Transverse colon (tissue), 4 donors: ENCODE measurements around the gene MGAT5. TPM values are rescaled to one million over a fixed set of nuclear protein-coding genes. Genes with fewer than 3 reads are reported as not detected.

Source experiments
- DNase-seq: peaks from one replicate; pipeline ENCODE4 v3.0.0-alpha.2; 2019
- H3K27ac ChIP-seq, 4 donors: fragments of 200-600 bp; sonication (generic); 2 replicates each; pipeline ENCODE4 v1.5.1; 2016 to 2018; ENCODE audit warnings: inconsistent platforms in 4 of 4
- H3K27me3 ChIP-seq: fragments of 200-600 bp; sonication (generic); 2 replicates; pipeline ENCODE4 v1.5.1; 2017; ENCODE audit warnings: inconsistent platforms
- H3K36me3 ChIP-seq, 4 donors: fragments of 200-600 bp; sonication (generic); 2 replicates each; pipeline ENCODE4 v1.5.1; 2017 to 2019; ENCODE audit warnings: inconsistent platforms in 4 of 4
- H3K4me1 ChIP-seq, 4 donors: fragments of 200-600 bp; sonication (generic); 2 replicates each; pipeline ENCODE4 v1.5.1; 2017 to 2020; ENCODE audit warnings: inconsistent platforms in 4 of 4
- H3K4me3 ChIP-seq, 4 donors: fragments of 200-600 bp; sonication (generic); 1 replicate in 1 of 4; 2 replicates in 3 of 4; pipeline versions ENCODE4 v1.5.1 to v1.6.1; 2017 to 2019; ENCODE audit warnings: inconsistent platforms in 4 of 4
- H3K9me3 ChIP-seq, 2 donors: fragments of 200-600 bp; sonication (generic); 2 replicates each; pipeline ENCODE4 v1.5.1; 2017 to 2019; ENCODE audit warnings: inconsistent platforms in 2 of 2
- EP300 ChIP-seq: sonication (generic); formaldehyde crosslinking; IDR thresholded peaks from one replicate; pipeline ENCODE4 v1.6.1; 2017; ENCODE audit warnings: antibody characterized with exemption, low read depth
- POLR2A ChIP-seq: fragments of 450-650 bp; IDR thresholded peaks from one replicate; pipeline ENCODE4 v1.6.1; 2016; ENCODE audit warnings: antibody characterized with exemption, mild to moderate bottlenecking, moderate library complexity
- POLR2AphosphoS5 ChIP-seq, 3 donors: sonication (generic); formaldehyde crosslinking; IDR thresholded peaks; one replicate each; pipeline ENCODE4 v1.6.1; 2016; ENCODE audit warnings: antibody characterized with exemption in 3 of 3
- WGBS, 2 donors: methylation state at CpG; one replicate each; pipeline ENCODE4 v1.1.5; 2018; ENCODE audit warnings: low coverage in 1 of 2; 5-methylcytosine and 5-hydroxymethylcytosine counted together
- in situ Hi-C, 4 donors: fragments of 200-750 bp; cut with MboI; loops; one replicate each; pipeline versions ENCODE4 v1.15.0 to v1.15.1; 2017; ENCODE audit warnings: low sequenced_read_pairs in 3 of 4, low pct_ligation_motif_present in 1 of 4, low pct_unique_long_range_greater_than_20kb in 1 of 4
- intact Hi-C: fragments of 100-400 bp; cut with DNase I; formaldehyde crosslinking; loops from one replicate; pipeline ENCODE4 v1.15.1; 2023; ENCODE audit warnings: low total_unique reads
- total RNA-seq, 4 donors: library from RNA; depleted of rRNA; stranded (reverse); fragments of >200 nt; gene quantifications; one replicate each; pipeline ENCODE4 v1.1.0, GENCODE V29; 2016
- TF ChIP-seq, protein P1 (sequence below), 5 experiments: fragments of 200-600 bp in 3 of 5; fragments of 450-650 bp in 2 of 5; sonication (generic) in 3 of 5; IDR thresholded peaks; 1 replicate in 2 of 5; 2 replicates in 3 of 5; pipeline ENCODE4 v1.5.1; 2016 to 2017; ENCODE audit warnings: antibody characterized with exemption in 5 of 5, inconsistent platforms in 3 of 5, mild to moderate bottlenecking in 2 of 5, moderate library complexity in 1 of 5

MGAT5 gene
- total RNA-seq, 4 donors from 2014 or later, result 23.6 to 67.6 (median 55.2) TPM

DNA sequence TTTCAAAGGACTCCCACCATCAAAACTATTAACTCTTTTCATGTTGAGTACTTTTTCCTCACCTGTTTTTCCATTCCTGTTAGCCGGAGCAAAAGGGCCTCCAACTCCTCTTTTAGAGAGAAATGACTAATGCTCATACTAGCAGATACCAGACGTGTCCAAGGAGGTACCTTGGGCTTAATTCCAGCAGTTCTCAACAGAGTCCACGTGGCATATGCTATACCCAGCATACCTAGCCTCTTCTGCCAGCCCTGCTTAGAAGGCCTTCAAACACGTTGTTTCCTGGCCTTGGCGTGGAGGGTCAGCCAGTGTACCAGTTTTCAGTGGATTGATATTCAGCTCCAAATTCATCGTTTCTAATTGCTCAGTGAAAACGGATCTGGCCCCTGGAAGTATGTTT lies 123.9 kb downstream of the MGAT5 start:
- Histone ChIP-seq H3K4me3 (no peak overlapping the region), H3K4me1 (peaks cover 0 to 10% (median 4%) of the 10 kb centered on the region in 4 donors), H3K27ac (no peak overlapping the region), H3K27me3 (no peaks in the 10 kb centered on the region), H3K36me3 (no peaks in the 10 kb centered on the region), H3K9me3 (no peaks in the 10 kb centered on the region)
- DNase-seq, result no peak
- intact Hi-C loops, result no loop called here
- WGBS, 2 donors, result 86% methylated on average over 7 of the region's 7 CpGs; no CpG with 5 or more reads in 1 of the 2 donors
- in situ Hi-C loops, result no loop called here
- no peak for TF ChIP-seq EP300
- no peak for TF ChIP-seq POLR2AphosphoS5 (IDR thresholded peaks at IDR 0.05)

DNA sequence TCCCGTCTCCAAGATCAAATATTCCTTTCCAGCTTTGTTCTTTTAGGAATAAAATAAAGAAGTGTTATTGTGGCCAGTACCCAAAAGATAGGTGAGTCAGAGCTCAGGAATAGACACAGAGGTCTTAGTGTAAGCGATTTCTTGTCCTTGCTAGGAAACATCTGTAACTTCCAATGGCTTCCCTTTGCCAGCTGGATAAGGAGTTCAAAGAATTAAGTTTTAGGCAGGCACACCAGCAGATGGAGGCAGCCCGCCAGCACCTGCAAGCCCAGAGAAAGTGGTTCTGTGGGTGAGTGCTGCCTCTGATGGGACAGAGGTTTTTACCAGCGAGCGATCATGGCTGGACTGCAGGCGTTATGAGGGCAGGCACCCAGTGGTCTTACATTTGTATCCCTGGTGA lies 125.4 kb downstream of the MGAT5 start:
- H3K4me1 ChIP-seq, result peaks cover 0 to 6% (median 2%) of the 10 kb centered on the region in 4 donors
- H3K9me3 ChIP-seq, result no peaks in the 10 kb centered on the region
- WGBS, 2 donors, result 77 to 94% methylated on average over 3 to 6 of the region's 6 CpGs
- no peak overlapping the region for H3K4me3 ChIP-seq
- TF ChIP-seq EP300 (no peak), POLR2A (no peak), POLR2AphosphoS5 (IDR thresholded peaks at IDR 0.05) (no peak)
- TF ChIP-seq, protein P1, sequence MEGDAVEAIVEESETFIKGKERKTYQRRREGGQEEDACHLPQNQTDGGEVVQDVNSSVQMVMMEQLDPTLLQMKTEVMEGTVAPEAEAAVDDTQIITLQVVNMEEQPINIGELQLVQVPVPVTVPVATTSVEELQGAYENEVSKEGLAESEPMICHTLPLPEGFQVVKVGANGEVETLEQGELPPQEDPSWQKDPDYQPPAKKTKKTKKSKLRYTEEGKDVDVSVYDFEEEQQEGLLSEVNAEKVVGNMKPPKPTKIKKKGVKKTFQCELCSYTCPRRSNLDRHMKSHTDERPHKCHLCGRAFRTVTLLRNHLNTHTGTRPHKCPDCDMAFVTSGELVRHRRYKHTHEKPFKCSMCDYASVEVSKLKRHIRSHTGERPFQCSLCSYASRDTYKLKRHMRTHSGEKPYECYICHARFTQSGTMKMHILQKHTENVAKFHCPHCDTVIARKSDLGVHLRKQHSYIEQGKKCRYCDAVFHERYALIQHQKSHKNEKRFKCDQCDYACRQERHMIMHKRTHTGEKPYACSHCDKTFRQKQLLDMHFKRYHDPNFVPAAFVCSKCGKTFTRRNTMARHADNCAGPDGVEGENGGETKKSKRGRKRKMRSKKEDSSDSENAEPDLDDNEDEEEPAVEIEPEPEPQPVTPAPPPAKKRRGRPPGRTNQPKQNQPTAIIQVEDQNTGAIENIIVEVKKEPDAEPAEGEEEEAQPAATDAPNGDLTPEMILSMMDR (IDR thresholded peaks at IDR 0.05), result no peak
- in situ Hi-C loops (no loop called here), intact Hi-C loops (no loop called here)
- DNase-seq, result no peak
- H3K27ac ChIP-seq, result no peak overlapping the region
- H3K36me3 ChIP-seq, result no peaks in the 10 kb centered on the region
- no peaks in the 10 kb centered on the region for H3K27me3 ChIP-seq

DNA sequence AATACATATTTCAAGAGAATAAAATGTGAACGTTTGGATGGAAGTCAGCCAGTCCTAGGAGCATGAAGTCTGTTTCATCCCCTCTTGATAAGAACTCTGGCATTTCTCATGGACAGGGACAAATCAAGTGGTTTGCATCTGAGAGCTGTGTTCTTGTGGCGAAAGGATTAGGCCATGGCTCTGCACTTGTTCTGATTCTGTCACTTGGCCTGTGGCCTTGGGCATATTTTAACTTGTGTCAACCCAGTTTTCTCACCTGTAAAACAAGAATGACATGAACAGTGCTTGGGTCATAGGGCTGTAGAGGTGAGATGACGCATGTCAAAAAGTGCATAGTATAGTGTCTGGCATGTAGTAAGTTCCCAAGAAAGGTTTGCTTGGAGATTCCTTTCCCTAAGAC lies 125.8 kb downstream of the MGAT5 start:
- no peak for DNase-seq
- H3K4me1 ChIP-seq, result peaks cover 0 to 6% (median 2%) of the 10 kb centered on the region in 4 donors
- H3K27me3 ChIP-seq, result no peaks in the 10 kb centered on the region
- TF ChIP-seq POLR2A, result no peak
- no peak for TF ChIP-seq EP300
- TF ChIP-seq, protein P1 (IDR thresholded peaks at IDR 0.05), result no peak
- TF ChIP-seq POLR2AphosphoS5 (IDR thresholded peaks at IDR 0.05), result no peak
- H3K27ac ChIP-seq, result no peak overlapping the region
- H3K9me3 ChIP-seq, result no peaks in the 10 kb centered on the region
- in situ Hi-C loops, result no loop called here
- no peaks in the 10 kb centered on the region for H3K36me3 ChIP-seq
- no peak overlapping the region for H3K4me3 ChIP-seq
- WGBS, 2 donors, result 92 to 100% methylated on average over 1 to 3 of the region's 3 CpGs
- intact Hi-C loops, result no loop called here

DNA sequence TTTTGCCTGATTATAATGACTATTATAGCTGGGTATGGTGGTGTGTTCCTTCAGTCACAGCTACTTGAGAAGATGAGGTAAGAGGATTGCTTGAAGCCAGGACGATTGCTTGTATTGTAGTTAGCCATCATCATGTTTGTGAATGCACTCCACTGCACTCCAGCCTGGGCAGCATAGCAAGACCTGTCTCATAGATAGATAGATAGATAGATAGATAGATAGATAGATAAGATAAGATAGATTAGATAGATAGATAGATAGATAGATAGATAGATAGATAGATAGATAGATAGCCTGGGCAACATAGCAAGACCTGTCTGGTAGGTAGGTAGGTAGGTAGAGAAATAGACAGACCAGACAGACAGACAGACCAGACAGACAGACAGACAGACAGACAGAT lies 127.3 kb downstream of the MGAT5 start:
- peaks cover 0 to 4% (median 2%) of the 10 kb centered on the region in 4 donors for H3K4me1 ChIP-seq
- H3K27me3 ChIP-seq, result no peaks in the 10 kb centered on the region
- no peak overlapping the region for H3K27ac ChIP-seq
- intact Hi-C loops, result no loop called here
- H3K36me3 ChIP-seq, result no peaks in the 10 kb centered on the region
- TF ChIP-seq POLR2A (no peak), EP300 (no peak), POLR2AphosphoS5 (IDR thresholded peaks at IDR 0.05) (no peak)
- TF ChIP-seq, protein P1 (IDR thresholded peaks at IDR 0.05), result no peak
- H3K9me3 ChIP-seq, result no peaks in the 10 kb centered on the region
- in situ Hi-C loops, result no loop called here
- H3K4me3 ChIP-seq, result no peak overlapping the region
- WGBS, 2 donors, result 90% methylated on average over 1 of the region's 1 CpG; no CpG with 5 or more reads in 1 of the 2 donors
- no peak for DNase-seq

DNA sequence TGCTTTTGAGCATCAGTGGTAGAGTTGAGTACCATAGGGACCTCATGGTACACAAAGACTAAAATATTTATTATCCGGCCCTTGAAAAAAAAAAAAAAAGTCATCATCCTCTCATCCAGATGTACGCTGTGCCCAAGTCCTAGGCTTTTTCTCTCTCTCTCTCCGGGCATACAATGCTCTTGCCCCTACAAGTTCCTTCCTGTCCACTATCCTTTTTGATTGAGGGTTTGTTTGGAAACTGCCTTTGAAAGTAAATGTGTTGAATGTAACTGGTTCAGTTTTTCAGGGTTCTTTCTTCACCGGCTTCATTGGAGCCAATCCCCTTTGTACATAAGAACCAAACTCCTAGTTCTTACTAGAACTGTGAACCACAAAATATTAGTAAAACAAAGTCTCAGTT lies 130.3 kb downstream of the MGAT5 start:
- no peaks in the 10 kb centered on the region for H3K9me3 ChIP-seq
- intact Hi-C loops (no loop called here), in situ Hi-C loops (no loop called here)
- no peak overlapping the region for H3K27ac ChIP-seq
- H3K4me1 ChIP-seq, result no peaks in the 10 kb centered on the region
- H3K36me3 ChIP-seq, result no peaks in the 10 kb centered on the region
- 95 to 97% methylated on average over 4 of the region's 4 CpGs for WGBS, 2 donors
- DNase-seq, result no peak
- no peak for TF ChIP-seq EP300
- no peak for TF ChIP-seq POLR2AphosphoS5 (IDR thresholded peaks at IDR 0.05)
- TF ChIP-seq, protein P1 (IDR thresholded peaks at IDR 0.05), result no peak
- no peak for TF ChIP-seq POLR2A
- no peak overlapping the region for H3K4me3 ChIP-seq
- H3K27me3 ChIP-seq, result no peaks in the 10 kb centered on the region
